Sigmoid colon (tissue), 7 donors: ENCODE data around the gene TSPEAR. TPM values are rescaled to one million over a fixed set of nuclear protein-coding genes. Genes with fewer than 3 reads are reported as not detected.

Experiments used
- DNase-seq: peaks from one replicate; pipeline ENCODE4 v3.0.0-alpha.2; 2019
- H3K27ac ChIP-seq, 4 donors: fragments of 200-600 bp; sonication (generic); one replicate each; pipeline ENCODE4 v1.5.1; 2016 to 2019; ENCODE audit warnings: mild to moderate bottlenecking in 1 of 4
- H3K27me3 ChIP-seq, 3 donors: fragments of 200-600 bp; sonication (generic); one replicate each; pipeline ENCODE4 v1.5.1; 2019; ENCODE audit warnings: mild to moderate bottlenecking in 1 of 3
- H3K36me3 ChIP-seq, 4 donors: fragments of 200-600 bp; sonication (generic); one replicate each; pipeline ENCODE4 v1.5.1; 2016 to 2019
- H3K4me1 ChIP-seq, 4 donors: fragments of 200-600 bp; sonication (generic); one replicate each; pipeline ENCODE4 v1.5.1; 2017 to 2019
- H3K4me3 ChIP-seq, 4 donors: fragments of 200-600 bp; sonication (generic); one replicate each; pipeline ENCODE4 v1.5.1; 2017 to 2019; ENCODE audit warnings: mild to moderate bottlenecking in 2 of 4, moderate library complexity in 1 of 4
- H3K9me3 ChIP-seq, 4 donors: fragments of 200-600 bp in 3 of 4; sonication (generic) in 3 of 4; one replicate each; pipeline versions ENCODE4 v1.5.1 to v1.6.1; 2013 to 2019
- EP300 ChIP-seq, 4 donors: sonication (generic); formaldehyde crosslinking; IDR thresholded peaks; one replicate each; pipeline ENCODE4 v1.6.1; 2017; ENCODE audit warnings: antibody characterized with exemption in 4 of 4
- POLR2A ChIP-seq, 2 donors: fragments of 450-650 bp; IDR thresholded peaks; one replicate each; pipeline ENCODE4 v1.6.1; 2016; ENCODE audit warnings: antibody characterized with exemption in 2 of 2, mild to moderate bottlenecking in 2 of 2, moderate library complexity in 2 of 2
- POLR2AphosphoS5 ChIP-seq, 4 donors: sonication (generic); formaldehyde crosslinking; IDR thresholded peaks; one replicate each; pipeline ENCODE4 v1.6.1; 2017; ENCODE audit warnings: antibody characterized with exemption in 4 of 4
- WGBS, 2 donors: extraction: QIAGEN DNeasy Blood & Tissue Kit; methylation state at CpG; one replicate each; pipeline ENCODE4 v1.1.7; 2013; 5-methylcytosine and 5-hydroxymethylcytosine counted together
- intact Hi-C: fragments of 100-400 bp; cut with DNase I; formaldehyde crosslinking; loops from one replicate; pipeline ENCODE4 v1.15.1; 2023
- polyA plus RNA-seq, 3 donors: library from polyadenylated mRNA; stranded (reverse); fragments of 200-250 nt; gene quantifications; one replicate each; pipeline ENCODE4 v1.2.3, GENCODE V29; 2013
- total RNA-seq, 4 donors: library from RNA; depleted of rRNA; stranded (reverse); fragments of >200 nt; gene quantifications; one replicate each; pipeline ENCODE4 v1.1.0, GENCODE V29; 2016
- TF ChIP-seq, protein P1 (sequence below), 4 experiments: fragments of 450-650 bp in 3 of 4; fragments of 200-600 bp in 1 of 4; IDR thresholded peaks; one replicate each; pipeline ENCODE4 v1.5.1; 2016 to 2019; ENCODE audit warnings: antibody characterized with exemption in 4 of 4, mild to moderate bottlenecking in 3 of 4, moderate library complexity in 2 of 4
- donor health status: healthy with polysubstance abuse.
- donor health status: Bipolar disorder and iron deficiency.
- donor health status: healthy.

Gene TSPEAR
- total and polyA plus RNA-seq, 7 donors = under 0.01 to 0.20 TPM; not detected in 5

DNA sequence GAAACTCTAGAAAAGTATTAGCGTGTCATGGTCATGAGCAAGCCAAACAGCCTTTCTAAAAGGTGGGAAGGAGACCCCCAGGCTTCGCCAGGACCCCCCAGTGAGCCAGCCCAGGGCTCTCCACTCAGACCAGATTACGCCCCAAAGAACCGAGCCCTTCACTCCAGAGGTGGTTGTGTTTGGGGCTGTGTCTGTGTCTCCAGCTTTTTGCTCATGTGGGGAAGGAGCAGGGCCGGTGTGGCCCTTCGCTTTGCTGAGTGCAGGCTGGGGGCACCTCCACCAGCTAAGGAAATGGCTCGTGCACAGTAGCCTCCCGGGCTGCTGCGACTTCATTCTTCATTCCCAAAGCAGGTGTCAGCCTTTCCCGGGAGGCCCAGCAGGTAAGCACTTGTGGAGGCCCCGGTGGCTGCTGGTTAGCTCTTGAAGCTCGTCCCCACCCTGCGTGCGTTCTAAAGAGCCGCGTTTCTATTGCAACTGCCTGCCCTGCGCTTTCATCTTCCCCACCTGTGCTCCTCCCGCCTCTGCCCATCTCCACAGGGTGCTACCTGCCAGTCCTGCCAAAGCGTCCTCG lies 531 bp downstream of the TSPEAR start:
- Histone ChIP-seq H3K27me3 (peaks cover 44 to 87% (median 81%) of the 10 kb centered on the region in 3 donors), H3K9me3 (no peaks in the 10 kb centered on the region), H3K4me1 (peaks cover 0 to 17% (median 8%) of the 10 kb centered on the region in 4 donors), H3K4me3 (no peak overlapping the region), H3K36me3 (no peaks in the 10 kb centered on the region), H3K27ac (no peak overlapping the region)
- WGBS, 2 donors = 5 to 6% methylated on average over 20 of the region's 20 CpGs
- peak; percentile 40 for DNase-seq
- TF ChIP-seq, protein P1, sequence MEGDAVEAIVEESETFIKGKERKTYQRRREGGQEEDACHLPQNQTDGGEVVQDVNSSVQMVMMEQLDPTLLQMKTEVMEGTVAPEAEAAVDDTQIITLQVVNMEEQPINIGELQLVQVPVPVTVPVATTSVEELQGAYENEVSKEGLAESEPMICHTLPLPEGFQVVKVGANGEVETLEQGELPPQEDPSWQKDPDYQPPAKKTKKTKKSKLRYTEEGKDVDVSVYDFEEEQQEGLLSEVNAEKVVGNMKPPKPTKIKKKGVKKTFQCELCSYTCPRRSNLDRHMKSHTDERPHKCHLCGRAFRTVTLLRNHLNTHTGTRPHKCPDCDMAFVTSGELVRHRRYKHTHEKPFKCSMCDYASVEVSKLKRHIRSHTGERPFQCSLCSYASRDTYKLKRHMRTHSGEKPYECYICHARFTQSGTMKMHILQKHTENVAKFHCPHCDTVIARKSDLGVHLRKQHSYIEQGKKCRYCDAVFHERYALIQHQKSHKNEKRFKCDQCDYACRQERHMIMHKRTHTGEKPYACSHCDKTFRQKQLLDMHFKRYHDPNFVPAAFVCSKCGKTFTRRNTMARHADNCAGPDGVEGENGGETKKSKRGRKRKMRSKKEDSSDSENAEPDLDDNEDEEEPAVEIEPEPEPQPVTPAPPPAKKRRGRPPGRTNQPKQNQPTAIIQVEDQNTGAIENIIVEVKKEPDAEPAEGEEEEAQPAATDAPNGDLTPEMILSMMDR (IDR thresholded peaks at IDR 0.05) = no peak
- TF ChIP-seq EP300 (IDR thresholded peaks at IDR 0.05) (no peak), POLR2AphosphoS5 (IDR thresholded peaks at IDR 0.05) (no peak), POLR2A (IDR thresholded peaks at IDR 0.05) (no peak)
- intact Hi-C loops = no loop called here

DNA sequence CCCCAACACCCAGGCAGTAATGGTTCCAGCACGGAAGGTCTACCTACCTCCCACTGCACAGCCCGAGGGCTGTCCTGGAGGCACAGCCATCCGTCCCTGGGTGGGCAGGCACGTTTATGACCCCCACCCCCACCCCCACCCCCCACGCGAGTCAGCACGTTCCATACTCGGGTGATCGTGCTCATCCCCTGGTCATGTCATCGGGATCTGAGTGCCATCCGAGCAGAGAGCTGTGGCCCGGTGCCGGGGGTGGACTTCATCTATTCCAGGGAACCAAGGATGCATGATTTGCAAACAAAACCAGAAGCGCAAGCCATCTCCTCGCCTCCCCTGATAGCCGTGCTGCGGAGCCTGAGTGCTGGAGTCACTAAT lies 1.1 kb downstream of the TSPEAR start:
- no peak for DNase-seq
- Histone ChIP-seq H3K4me3 (no peak overlapping the region), H3K4me1 (peaks cover 0 to 17% (median 8%) of the 10 kb centered on the region in 4 donors), H3K27ac (no peak overlapping the region), H3K36me3 (no peaks in the 10 kb centered on the region), H3K9me3 (no peaks in the 10 kb centered on the region), H3K27me3 (peaks cover 44 to 87% (median 81%) of the 10 kb centered on the region in 3 donors)
- intact Hi-C loops = no loop called here
- WGBS, 2 donors = 5% methylated on average over 17 of the region's 17 CpGs
- TF ChIP-seq, protein P1 (IDR thresholded peaks at IDR 0.05) = no peak
- no peak for TF ChIP-seq POLR2A (IDR thresholded peaks at IDR 0.05)
- TF ChIP-seq EP300 (IDR thresholded peaks at IDR 0.05) = no peak
- TF ChIP-seq POLR2AphosphoS5 (IDR thresholded peaks at IDR 0.05) = no peak

DNA sequence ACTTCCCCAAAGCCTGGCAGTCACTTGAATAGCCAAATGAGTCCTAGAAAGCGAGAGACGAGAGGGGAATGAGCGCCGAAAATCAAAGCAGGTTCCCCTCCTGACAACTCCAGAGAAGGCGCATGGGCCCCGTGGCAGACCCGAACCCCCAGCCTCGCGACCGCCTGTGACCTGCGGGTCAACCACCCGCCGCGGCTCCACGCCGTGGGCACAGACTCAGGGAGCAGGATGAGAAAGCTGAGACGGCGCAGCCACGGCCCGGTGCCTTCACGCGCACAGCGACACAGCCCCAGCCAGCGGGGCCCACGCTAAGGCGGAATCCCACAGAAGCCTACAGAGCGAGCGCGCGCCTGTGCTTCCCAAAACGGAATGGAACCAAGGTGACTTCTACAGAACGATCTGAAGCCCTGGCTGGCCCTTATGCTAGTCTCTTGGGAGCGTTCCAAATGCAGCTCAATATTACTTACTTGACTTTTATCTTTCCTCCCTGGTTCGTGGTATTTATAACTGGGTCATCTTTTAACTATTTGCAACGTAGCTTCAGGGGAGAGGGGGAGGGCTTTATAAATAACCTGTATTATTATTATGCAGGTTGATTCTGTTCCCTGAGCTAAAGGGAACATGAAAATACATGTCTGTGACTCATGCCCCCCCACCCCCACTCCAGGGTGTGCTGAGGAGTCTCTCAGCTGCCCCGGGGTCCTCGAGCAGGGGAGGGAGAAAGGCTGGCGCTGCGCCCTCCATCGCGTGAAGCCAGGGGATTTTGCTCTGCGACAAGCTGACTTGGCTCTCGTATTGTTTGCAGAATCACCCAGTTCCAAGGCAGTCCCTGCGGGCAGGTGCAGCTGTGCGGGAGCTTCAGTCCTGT lies 1.7 kb downstream of the TSPEAR start:
- Histone ChIP-seq H3K4me1 (peaks cover 0 to 17% (median 8%) of the 10 kb centered on the region in 4 donors), H3K27ac (no peak overlapping the region), H3K4me3 (no peak overlapping the region), H3K27me3 (peaks cover 44 to 89% (median 81%) of the 10 kb centered on the region in 3 donors), H3K9me3 (no peaks in the 10 kb centered on the region), H3K36me3 (no peaks in the 10 kb centered on the region)
- DNase-seq = no peak
- no peak for TF ChIP-seq POLR2A (IDR thresholded peaks at IDR 0.05)
- no peak for TF ChIP-seq EP300 (IDR thresholded peaks at IDR 0.05)
- TF ChIP-seq, protein P1 (IDR thresholded peaks at IDR 0.05) = no peak
- TF ChIP-seq POLR2AphosphoS5 (IDR thresholded peaks at IDR 0.05) = no peak
- WGBS, 2 donors = 5 to 10% methylated on average over 45 of the region's 45 CpGs
- intact Hi-C loops = no loop called here

DNA sequence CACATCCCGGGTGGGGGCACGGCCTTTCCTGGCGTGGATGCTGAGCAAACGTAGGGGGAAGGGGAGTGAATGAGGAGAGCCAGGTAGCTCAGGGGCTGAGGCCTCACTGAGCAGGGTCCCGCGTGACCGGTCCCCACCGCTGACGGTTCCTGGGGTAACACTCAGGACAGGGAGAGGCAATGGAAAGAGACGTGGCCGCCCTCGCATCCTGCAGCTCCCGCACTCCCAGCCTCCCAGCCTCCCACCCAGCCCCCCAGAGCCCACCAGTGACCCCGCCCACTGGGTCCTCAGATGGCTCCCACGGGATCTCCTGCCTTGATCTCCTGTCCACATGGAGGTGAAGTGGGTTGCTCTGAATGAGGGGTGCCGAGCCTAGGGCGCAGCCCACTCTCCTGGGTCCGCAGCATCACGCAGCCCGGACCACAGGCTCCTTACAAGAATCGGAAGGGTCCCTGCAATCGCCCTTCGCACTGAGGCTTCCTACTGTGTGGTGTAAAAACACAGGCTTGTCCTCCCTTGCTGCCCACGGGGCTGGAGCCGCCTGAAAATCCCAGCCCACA lies 2.4 kb downstream of the TSPEAR start:
- Histone ChIP-seq H3K9me3 (no peaks in the 10 kb centered on the region), H3K4me1 (peaks cover 0 to 17% (median 8%) of the 10 kb centered on the region in 4 donors), H3K27me3 (peaks cover 44 to 90% (median 86%) of the 10 kb centered on the region in 3 donors), H3K4me3 (no peak overlapping the region), H3K27ac (no peak overlapping the region), H3K36me3 (no peaks in the 10 kb centered on the region)
- 6 to 12% methylated on average over 25 of the region's 25 CpGs for WGBS, 2 donors
- intact Hi-C loops = no loop called here
- TF ChIP-seq POLR2AphosphoS5 (IDR thresholded peaks at IDR 0.05) = no peak
- no peak for TF ChIP-seq POLR2A (IDR thresholded peaks at IDR 0.05)
- TF ChIP-seq EP300 (IDR thresholded peaks at IDR 0.05) = no peak
- TF ChIP-seq, protein P1 (IDR thresholded peaks at IDR 0.05) = no peak
- no peak for DNase-seq
